ENCODE results near the gene C15orf39.

C15orf39 gene

GRCh38 chr15:75198560-75199356, 2.9 kb upstream of the C15orf39 start:
- peak; percentile 57 for DNase-seq

- no peak for DNase-seq
Observed at GRCh38 chr15:75199357-75199940, 2.2 kb upstream of the C15orf39 start.

- DNase-seq = no peak
Observed at GRCh38 chr15:75200391-75200764, 1.3 kb upstream of the C15orf39 start.

GRCh38 chr15:75200765-75201615, 692 bp upstream of the C15orf39 start:
- peak; percentile 79 for DNase-seq

GRCh38 chr15:75202251-75203016, 752 bp downstream of the C15orf39 start:
- DNase-seq = peak; percentile 72

GRCh38 chr15:75203017-75203907, 1.6 kb downstream of the C15orf39 start:
- no peak for DNase-seq

- DNase-seq = no peak
Observed at GRCh38 chr15:75203908-75204263, 2.2 kb downstream of the C15orf39 start.

- DNase-seq = peak; percentile 91
Observed at GRCh38 chr15:75204340-75205063, 2.8 kb downstream of the C15orf39 start.

GRCh38 chr15:75205064-75205395, 3.3 kb downstream of the C15orf39 start:
- DNase-seq = no peak

GRCh38 chr15:75206006-75206405, 4.3 kb downstream of the C15orf39 start:
- no peak for DNase-seq

- no peak for DNase-seq
Observed at GRCh38 chr15:75206803-75207617, 5.3 kb downstream of the C15orf39 start.

- no peak for DNase-seq
Observed at GRCh38 chr15:75207618-75208500, 6.2 kb downstream of the C15orf39 start.

- DNase-seq = no peak
Observed at GRCh38 chr15:75208501-75209288, 7.0 kb downstream of the C15orf39 start.

GRCh38 chr15:75209289-75209676, 7.6 kb downstream of the C15orf39 start:
- no peak for DNase-seq

- DNase-seq = no peak
Observed at GRCh38 chr15:75210811-75211230, 9.1 kb downstream of the C15orf39 start.

- DNase-seq = no peak
Observed at GRCh38 chr15:75211436-75212199, 9.9 kb downstream of the C15orf39 start.

GRCh38 chr15:75212200-75212858, 10.6 kb downstream of the C15orf39 start:
- DNase-seq = no peak
